ENCODE data around the gene PRDM2.

PRDM2 gene

GRCh38 chr1:13806108-13806507 is 106.1 kb downstream of the PRDM2 start:
- TF ChIP-seq EZH2 (IDR thresholded peaks at IDR 0.05; ENCODE audit: borderline replicate concordance, low read length) (no peak), CTCF (IDR thresholded peaks at IDR 0.05; ENCODE audit: low read length) (no peak)
- Histone ChIP-seq H3K36me3 (ENCODE audit: insufficient read depth, low read length) (no peaks in the 10 kb centered on the region; the same call in 1 of the 2 replicates), H3K27me3 (ENCODE audit: insufficient read depth, low read length) (no peaks in the 10 kb centered on the region), H3K79me2 (ENCODE audit: insufficient read depth, low read length) (no peaks in the 10 kb centered on the region), H3K4me1 (ENCODE audit: insufficient read depth, low read length, severe bottlenecking) (peaks cover 34% of the 10 kb centered on the region), H3K4me2 (ENCODE audit: low read length) (no peak overlapping the region), H3K9me3 (ENCODE audit: low read length) (no peaks in the 10 kb centered on the region), H3F3A (ENCODE audit: insufficient read depth, low read length) (no peaks in the 10 kb centered on the region), H3K4me3 (ENCODE audit: low read depth, low read length, poor library complexity, severe bottlenecking) (no peak overlapping the region), H2AFZ (ENCODE audit: low read length) (no peak overlapping the region), H3K27ac (ENCODE audit: low read depth, low read length, poor library complexity, severe bottlenecking) (no peak overlapping the region), H3K9ac (ENCODE audit: low read length) (no peak overlapping the region), H3K9me2 (ENCODE audit: low read depth, low read length) (no peaks in the 10 kb centered on the region), H4K20me1 (ENCODE audit: insufficient read depth, low read length) (no peaks in the 10 kb centered on the region)

GRCh38 chr1:13807209-13807608 is 107.2 kb downstream of the PRDM2 start:
- Histone ChIP-seq H3K9me2 (ENCODE audit: low read depth, low read length) (no peaks in the 10 kb centered on the region), H3F3A (ENCODE audit: insufficient read depth, low read length) (no peaks in the 10 kb centered on the region), H3K9me3 (ENCODE audit: low read length) (no peaks in the 10 kb centered on the region), H2AFZ (ENCODE audit: low read length) (no peak overlapping the region), H3K79me2 (ENCODE audit: insufficient read depth, low read length) (no peaks in the 10 kb centered on the region), H4K20me1 (ENCODE audit: insufficient read depth, low read length) (no peaks in the 10 kb centered on the region), H3K4me2 (ENCODE audit: low read length) (no peak overlapping the region), H3K9ac (ENCODE audit: low read length) (no peak overlapping the region), H3K27ac (ENCODE audit: low read depth, low read length, poor library complexity, severe bottlenecking) (no peak overlapping the region), H3K36me3 (ENCODE audit: insufficient read depth, low read length) (no peaks in the 10 kb centered on the region; the same call in 1 of the 2 replicates), H3K27me3 (ENCODE audit: insufficient read depth, low read length) (no peaks in the 10 kb centered on the region), H3K4me3 (ENCODE audit: low read depth, low read length, poor library complexity, severe bottlenecking) (no peak overlapping the region), H3K4me1 (ENCODE audit: insufficient read depth, low read length, severe bottlenecking) (peaks cover 34% of the 10 kb centered on the region)
- TF ChIP-seq CTCF (IDR thresholded peaks at IDR 0.05; ENCODE audit: low read length) (peak; percentile 86), EZH2 (IDR thresholded peaks at IDR 0.05; ENCODE audit: borderline replicate concordance, low read length) (no peak)

- H3K9ac ChIP-seq (ENCODE audit: low read length) = no peak overlapping the region
- TF ChIP-seq CTCF (IDR thresholded peaks at IDR 0.05; ENCODE audit: low read length) = peak; percentile 11; the same call in 1 of the 2 replicates
- TF ChIP-seq EZH2 (IDR thresholded peaks at IDR 0.05; ENCODE audit: borderline replicate concordance, low read length) = no peak
These were observed 108.7 kb downstream of the PRDM2 start for GRCh38 chr1:13808729-13809131.

More at GRCh38 chr1:13808729-13809131, 108.7 kb downstream of the PRDM2 start:
- Histone ChIP-seq H3K9me3 (ENCODE audit: low read length) (no peaks in the 10 kb centered on the region), H3F3A (ENCODE audit: insufficient read depth, low read length) (no peaks in the 10 kb centered on the region), H3K9me2 (ENCODE audit: low read depth, low read length) (no peaks in the 10 kb centered on the region), H3K27ac (ENCODE audit: low read depth, low read length, poor library complexity, severe bottlenecking) (no peak overlapping the region), H4K20me1 (ENCODE audit: insufficient read depth, low read length) (no peaks in the 10 kb centered on the region), H3K4me1 (ENCODE audit: insufficient read depth, low read length, severe bottlenecking) (peaks cover 42% of the 10 kb centered on the region), H2AFZ (ENCODE audit: low read length) (no peak overlapping the region), H3K79me2 (ENCODE audit: insufficient read depth, low read length) (no peaks in the 10 kb centered on the region), H3K36me3 (ENCODE audit: insufficient read depth, low read length) (no peaks in the 10 kb centered on the region), H3K4me2 (ENCODE audit: low read length) (no peak overlapping the region; the same call in 1 of the 2 replicates), H3K27me3 (ENCODE audit: insufficient read depth, low read length) (no peaks in the 10 kb centered on the region), H3K4me3 (ENCODE audit: low read depth, low read length, poor library complexity, severe bottlenecking) (no peak overlapping the region)

Measured in OCI-LY1 (cell line).